C4-2B (cell line): Measurements from ENCODE around the gene FOSB.
A peak's percentile ranks its signal among the peaks of the same experiment; 100 is the strongest.
"Not testable (repeated sequence)": the region's sequence is repeated elsewhere in the genome, so short reads cannot be mapped to it uniquely, and the experiment has no call there.

Experiments used
- H3K27ac ChIP-seq: fragments of 450-650 bp; 2 replicates; pipeline ENCODE4 v1.5.1; 2017
- CTCF ChIP-seq: fragments of 450-650 bp; conservative IDR thresholded peaks from 2 replicates; pipeline ENCODE4 v1.5.1; 2017; ENCODE audit warnings: mild to moderate bottlenecking
- ZFX ChIP-seq: fragments of 450-650 bp; IDR thresholded peaks from 2 replicates; pipeline ENCODE4 v1.6.1; 2017

The FOSB gene

DNA sequence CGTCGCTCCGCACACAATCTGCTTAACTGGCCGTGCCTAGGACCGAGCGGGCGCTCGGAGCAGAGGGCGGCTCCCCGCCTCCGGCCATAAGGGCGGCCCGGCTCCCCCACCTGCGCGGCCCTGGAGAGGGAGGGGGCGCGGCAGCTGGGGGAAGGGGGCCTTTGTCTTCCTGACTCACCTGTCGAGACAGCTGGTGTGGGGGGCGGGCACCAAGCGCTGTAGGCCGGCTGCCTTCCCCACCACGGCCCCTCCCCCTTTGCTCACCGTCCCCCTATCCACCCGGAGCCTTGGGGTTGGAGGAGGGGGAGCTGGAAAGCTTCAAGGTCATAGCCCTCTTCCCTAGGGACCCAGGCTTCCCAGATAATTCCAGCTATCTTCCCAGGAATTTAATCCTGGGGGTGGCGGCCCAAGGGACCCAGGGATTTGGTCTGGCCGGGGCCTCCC is 40.6 kb downstream of the FOSB start:
- peak overlapping the region; percentile 82 for H3K27ac ChIP-seq
- no peak for TF ChIP-seq ZFX
- TF ChIP-seq CTCF = no peak

DNA sequence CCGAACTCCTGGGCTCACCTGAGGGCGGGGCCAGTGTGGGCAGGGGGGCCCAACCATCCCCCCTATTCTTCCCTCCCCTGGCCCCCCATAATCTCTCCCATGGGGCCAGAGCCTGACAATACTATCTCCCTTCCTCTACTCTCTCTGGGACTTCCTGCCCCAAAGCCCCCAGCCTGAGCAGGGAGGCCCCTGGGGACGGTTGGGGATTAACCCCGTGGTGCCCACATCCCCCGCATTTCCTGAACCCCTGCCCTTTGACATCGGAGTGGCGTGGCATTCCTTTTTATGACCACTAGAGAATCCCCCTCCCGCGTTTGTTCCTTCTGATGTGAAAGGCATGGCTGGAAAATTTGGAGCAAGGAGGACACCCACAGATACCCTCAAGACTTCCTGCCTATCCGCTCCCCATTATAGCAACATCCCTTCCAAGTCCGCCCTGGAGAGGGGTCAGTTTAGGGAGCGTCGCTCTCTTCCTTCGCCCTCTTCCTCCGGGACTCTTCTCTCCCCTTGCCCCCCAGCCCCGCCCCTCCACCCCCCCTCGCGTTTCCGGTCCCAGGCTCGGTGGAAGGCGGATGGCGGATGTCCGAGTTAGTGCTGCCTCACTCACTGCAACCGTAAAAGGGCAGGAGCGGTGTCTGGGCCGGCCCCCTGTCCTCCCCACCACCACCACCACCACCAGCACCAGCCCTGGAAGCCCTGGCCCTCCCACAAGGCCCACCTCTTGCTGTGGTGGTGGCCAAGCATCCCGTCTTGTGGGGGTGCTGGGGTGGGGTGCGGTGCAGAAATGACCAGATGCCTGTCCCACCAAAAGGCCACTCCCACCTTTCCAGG is 41.3 kb downstream of the FOSB start:
- peak overlapping the region; percentile 82 for H3K27ac ChIP-seq

GRCh38 chr19:45509692-45510015 is 41.9 kb downstream of the FOSB start:
- peak overlapping the region; percentile 28; the same call in 1 of the 2 replicates for H3K27ac ChIP-seq
- no peak for TF ChIP-seq ZFX
- TF ChIP-seq CTCF = no peak

More for the DNA sequence above, 41.3 kb downstream of the FOSB start:
- TF ChIP-seq ZFX (no peak), CTCF (no peak)

- H3K27ac ChIP-seq = not testable (repeated sequence)
Measured at GRCh38 chr19:45510352-45510751, 42.6 kb downstream of the FOSB start.

- H3K27ac ChIP-seq = no peak overlapping the region
- TF ChIP-seq ZFX (no peak), CTCF (no peak)
Measured at GRCh38 chr19:45511074-45511473, 43.3 kb downstream of the FOSB start.

DNA sequence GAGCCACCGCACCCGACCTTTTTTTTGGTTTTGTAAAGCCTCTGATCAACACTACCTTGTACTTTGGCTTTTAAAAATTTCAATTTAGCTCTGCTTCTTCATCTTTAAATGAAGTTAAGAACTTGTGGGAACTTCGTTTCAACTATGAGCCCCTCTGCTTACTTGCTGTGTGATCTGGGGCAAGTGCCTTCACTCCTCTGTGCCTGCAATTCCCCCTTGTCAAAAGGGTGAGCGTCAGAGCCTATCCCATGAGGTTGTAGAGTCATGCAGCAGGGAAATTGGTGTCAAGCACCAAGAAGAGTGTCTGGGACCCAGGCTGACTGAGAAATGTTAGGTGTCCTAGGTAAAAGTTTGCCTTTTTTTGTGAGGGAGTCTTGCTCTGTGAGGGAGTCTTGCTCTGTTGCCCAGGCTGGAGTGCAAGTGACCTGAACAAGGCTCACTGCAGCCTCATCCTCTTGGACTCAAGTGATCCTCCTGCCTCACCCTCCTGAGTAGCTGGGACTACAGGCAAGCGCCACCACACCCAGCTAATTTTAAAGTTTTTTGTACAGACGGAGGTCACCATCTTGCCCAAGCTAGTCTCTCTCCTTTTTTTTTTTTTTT is 45.2 kb downstream of the FOSB start:
- no peak overlapping the region for H3K27ac ChIP-seq
- TF ChIP-seq ZFX = no peak
- no peak for TF ChIP-seq CTCF

GRCh38 chr19:45514376-45515051 is 46.7 kb downstream of the FOSB start:
- no peak overlapping the region; the same call in 1 of the 2 replicates for H3K27ac ChIP-seq
- TF ChIP-seq ZFX (no peak), CTCF (no peak)
